GM21447 (cell line): ENCODE data around the gene RMDN3.

Experiments
- ATAC-seq: cut with Tn5 transposase; IDR thresholded peaks from one replicate; pipeline ENCODE4 v1.9.1; 2021; ENCODE audit not compliant: unreplicated experiment

Gene RMDN3

DNA sequence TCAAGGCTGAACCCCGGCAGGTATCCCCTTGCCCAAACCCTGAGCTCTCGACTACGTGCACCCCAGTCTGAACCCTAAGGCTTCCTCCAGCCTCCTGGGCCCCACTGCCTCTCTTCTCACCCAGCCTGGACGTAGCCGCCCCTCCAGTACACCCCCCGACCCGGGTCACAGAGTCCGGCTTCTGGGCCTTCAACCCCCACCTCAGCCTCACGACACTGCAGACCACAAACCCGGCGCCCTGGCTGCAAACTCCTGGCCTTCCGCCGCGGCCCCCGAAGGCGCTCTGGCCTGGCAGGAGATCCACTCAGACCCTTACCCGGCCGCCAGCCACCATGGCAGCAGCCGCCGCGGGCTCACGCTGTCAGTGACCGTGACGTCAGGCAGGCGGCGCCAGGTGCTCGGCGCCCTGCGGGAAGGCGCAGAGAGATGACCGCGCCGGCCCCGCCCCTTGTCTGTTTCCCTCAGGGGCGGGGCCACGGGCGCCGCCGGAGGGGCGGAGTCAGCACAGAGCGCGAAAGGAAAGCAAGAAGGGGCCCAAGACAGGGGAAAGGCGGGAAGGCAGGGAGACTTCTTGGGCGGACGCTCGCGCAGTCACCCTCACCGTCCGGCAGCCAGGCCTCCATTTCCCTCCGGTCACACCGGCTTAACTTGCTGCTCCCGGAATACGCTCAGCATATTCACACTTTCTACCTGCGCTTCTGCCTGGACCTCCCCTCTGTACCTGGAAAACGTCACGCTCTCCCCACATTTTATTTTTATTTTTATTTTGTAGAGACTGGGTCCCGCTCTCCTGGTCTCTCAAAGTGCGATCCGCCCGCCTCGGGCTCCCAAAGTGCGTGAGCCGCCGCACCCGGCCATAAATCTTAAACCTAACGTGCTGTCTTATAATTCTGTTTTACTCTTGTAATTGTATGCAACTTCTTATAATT is at the start of gene RMDN3:
Gene RMDN3, minus strand, starts transcription at position 372 of the 929 bp plus-strand sequence. CDS start 471 bp downstream, outside the sequence.
- ATAC-seq: peak; percentile 66

DNA sequence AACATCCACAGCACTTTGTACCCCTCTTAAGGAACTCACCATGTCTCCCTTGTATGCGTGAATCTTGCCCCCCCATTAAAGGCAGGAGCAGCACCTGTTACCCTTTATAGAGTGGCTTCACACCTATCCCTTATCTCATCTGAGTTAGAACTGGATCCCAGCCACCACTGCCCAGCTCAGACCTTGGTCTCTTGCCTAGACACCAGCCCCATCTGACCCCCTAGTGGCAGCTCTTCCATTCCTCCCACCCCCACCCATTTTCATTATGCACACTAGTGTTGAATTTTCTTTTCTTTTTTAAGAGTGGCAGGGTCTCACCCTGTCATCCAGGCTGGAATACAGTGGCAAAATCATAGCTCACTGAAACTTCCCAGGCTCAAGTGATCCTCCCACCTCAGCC is 48.6 kb upstream of the RMDN3 start:
- ATAC-seq: no peak

- ATAC-seq: no peak
Measured at GRCh38 chr15:40803076-40803475, 48.0 kb upstream of the RMDN3 start.

- ATAC-seq: no peak
Measured at GRCh38 chr15:40799523-40799922, 44.5 kb upstream of the RMDN3 start.

GRCh38 chr15:40796512-40796911 is 41.5 kb upstream of the RMDN3 start:
- ATAC-seq: no peak

GRCh38 chr15:40796041-40796440 is 41.0 kb upstream of the RMDN3 start:
- ATAC-seq: no peak

DNA sequence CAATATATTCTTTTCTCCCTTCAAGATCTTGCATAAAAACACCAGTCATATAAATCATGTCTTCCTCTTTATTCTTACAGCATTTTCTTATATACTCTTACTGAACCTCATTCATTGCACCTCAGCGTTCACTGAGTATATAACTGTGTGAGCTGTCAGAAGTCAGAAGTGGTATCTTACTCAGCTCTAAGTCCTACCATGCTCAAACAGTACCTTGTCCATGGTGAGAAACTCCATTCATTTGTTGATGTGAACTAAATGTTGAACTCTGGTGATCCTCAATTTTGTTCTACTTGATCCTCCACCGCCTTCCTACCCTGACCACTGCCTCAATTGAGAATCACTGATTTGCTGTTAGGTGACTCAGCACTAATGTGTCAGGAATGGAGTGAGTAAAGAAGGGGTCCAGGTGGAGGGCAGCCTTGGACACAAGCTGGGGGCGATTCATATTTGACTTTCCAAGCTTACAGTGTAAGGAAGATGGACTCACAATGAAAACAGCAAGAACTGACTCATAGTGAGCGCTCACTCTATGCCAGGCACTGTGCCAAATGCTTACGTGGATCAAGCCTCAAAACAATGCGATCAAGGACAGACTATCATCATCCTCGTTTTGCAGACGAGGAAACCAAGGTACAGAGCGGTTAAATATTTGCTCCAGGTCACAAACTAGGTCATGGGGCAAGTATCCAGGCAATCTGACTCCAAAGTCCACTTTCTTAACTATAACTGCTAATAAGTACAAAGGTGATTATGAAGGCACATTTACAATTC is 38.3 kb upstream of the RMDN3 start:
- ATAC-seq: no peak

DNA sequence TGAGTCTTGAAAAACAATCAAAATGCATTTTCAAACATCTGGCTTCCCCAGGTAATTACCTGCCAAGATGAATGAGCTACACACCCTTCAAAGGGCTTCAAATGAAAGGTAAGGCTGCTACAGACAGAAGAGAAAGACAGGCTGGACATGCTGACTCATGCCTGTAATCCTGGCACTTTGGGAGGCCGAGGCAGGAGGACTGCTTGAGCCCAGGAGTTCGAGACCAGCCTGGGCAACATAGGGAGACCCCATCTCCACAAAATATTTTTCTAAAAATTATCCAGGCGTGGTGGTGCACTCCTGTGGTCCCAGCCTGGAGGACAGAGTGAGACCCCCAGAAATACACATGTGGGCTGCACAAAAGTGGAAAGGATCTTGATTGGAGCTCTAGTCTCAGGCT is 37.3 kb upstream of the RMDN3 start:
- ATAC-seq: no peak

DNA sequence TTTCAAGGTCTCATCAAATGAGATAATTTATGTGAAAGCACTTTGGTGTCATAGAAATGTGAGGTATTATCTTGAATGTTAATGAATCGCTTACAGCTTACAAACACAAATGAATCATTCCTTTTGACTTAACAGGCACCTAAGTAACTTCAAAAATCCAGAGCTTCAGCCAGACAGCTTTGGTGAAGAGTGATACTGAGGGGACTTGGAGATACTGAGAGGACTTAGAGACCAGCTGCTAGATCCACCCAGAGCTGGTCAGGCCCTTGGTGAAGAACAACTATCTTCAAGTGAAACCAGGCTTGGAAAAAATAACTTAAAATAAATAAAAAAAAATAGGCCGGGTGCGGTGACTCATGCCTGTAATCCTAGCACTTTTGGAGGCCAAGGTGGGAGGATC is 35.7 kb upstream of the RMDN3 start:
- ATAC-seq: no peak

GRCh38 chr15:40789999-40790398 is 34.9 kb upstream of the RMDN3 start:
- ATAC-seq: no peak

- no peak for ATAC-seq
Measured at GRCh38 chr15:40789119-40789518, 34.1 kb upstream of the RMDN3 start.

- ATAC-seq: no peak
Measured at GRCh38 chr15:40787991-40788390, 32.9 kb upstream of the RMDN3 start.

DNA sequence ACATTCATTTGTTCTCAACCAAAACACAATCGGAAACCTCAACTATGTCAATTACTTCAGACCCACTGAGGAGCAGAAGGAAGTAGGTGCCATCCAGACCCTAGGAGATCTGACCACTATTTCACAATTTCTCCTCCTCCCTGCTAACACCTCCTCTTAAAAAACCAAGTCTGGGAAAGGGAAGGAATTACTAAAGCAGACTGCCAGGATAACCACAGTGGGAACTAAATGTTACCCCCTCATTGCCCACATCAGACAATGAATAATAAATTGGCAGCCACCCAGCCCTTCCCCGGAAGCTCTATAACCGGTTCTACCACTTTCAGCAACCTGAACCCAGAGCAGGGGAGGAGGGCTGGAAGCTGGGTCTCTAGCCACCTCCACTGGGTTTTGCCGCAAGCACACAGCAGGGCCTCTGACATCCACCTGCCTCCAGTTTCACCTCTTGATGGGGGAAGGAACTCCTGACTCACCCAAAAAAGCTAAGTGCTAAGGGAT is 32.3 kb upstream of the RMDN3 start:
- no peak for ATAC-seq

DNA sequence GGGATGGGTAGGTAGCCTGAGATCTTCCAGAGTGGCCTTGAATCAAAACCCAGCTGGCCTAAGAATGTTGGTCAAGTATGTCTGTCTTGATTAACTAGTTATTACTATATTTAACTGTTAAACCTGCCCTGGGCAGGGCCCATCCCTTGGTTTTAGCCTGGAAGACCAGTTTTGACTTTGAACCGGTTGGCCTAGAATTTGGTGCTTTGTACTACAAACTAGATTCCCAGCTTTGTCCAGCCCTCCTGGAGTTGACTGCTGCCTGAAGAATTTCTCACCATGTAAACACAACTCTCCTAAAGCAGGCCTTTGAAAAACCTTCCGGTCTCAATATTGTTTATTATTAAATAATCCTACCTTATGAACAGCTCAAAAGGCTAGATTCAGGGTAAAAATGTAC is 30.8 kb upstream of the RMDN3 start:
- no peak for ATAC-seq

GRCh38 chr15:40785164-40785563 is 30.1 kb upstream of the RMDN3 start:
- no peak for ATAC-seq

DNA sequence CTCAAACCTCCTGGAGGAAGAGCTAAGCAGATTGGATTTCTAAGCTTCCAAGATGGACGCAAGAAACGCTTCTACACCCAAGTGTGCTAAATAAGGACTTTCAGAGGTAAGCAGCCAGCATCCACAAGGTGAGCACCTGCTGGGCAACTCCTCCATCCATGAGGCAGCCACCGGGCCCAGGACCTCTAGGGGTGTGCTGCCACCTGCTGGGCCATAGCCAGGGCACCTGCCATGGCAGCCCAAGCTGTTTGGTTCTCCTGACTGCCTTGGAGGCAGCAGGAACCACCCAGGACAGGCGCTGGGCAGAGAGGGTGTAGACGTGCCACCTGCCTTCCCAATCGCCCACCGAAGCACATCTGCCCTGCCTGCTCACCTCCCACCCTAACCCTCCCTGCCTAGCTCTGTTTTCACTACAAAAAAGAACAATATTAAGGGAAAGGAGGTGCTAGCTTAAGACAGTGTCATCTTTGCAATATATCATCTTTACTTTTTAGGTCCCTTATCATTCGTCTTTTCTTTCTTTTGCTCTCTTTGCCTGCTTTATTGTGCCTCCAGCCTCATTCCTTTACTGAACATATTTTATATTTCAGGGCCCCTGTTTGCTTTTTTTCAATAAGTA is 27.7 kb upstream of the RMDN3 start:
- peak; percentile 53 for ATAC-seq

DNA sequence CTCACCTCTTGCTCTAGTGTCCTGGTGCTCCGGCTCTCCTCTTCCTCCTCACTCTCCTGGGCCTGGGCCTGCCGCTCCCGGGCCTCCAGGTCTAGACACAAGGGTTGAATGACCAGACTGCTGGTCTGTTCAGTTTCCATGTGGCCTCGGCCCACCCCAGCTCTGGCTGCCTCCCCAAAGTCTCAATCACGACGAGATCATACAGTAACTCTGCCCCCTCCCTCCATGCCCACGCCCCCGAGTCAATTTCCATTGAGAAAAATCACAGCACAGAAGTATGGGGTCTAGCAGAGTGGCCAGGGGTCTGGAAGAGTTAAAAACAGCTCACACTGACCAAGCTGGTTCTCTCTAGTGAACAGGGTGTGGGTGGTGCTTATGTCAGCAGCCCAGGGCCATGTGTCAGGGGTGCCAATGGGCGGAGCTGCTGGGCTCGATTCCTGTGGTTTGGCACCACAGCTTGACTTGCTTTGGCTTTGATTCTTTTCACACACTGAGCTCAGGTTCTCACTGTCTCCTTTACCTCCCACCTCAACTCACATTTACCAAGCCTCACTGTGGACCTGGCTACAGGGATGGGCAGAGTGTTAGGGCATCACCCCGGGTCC is 21.6 kb upstream of the RMDN3 start:
- no peak for ATAC-seq

GRCh38 chr15:40775740-40776536 is 20.9 kb upstream of the RMDN3 start:
- no peak for ATAC-seq

- no peak for ATAC-seq
Measured at GRCh38 chr15:40775007-40775406, 20.0 kb upstream of the RMDN3 start.

GRCh38 chr15:40773902-40774301 is 18.8 kb upstream of the RMDN3 start:
- no peak for ATAC-seq
